ENCODE results near the gene MORN1. TPM values are rescaled to one million over a fixed set of nuclear protein-coding genes. Genes with fewer than 3 reads are reported as not detected.

Gene MORN1
- total and polyA plus RNA-seq, 9 of the 15 experiments (the other 6 are each of a cell fraction or from before 2014, with no cell fraction given) = 0.24 to 9.3 (median 4.2) TPM

- TF ChIP-seq IRF9 (tag; IDR thresholded peaks at IDR 0.05) = no peak
- TF ChIP-seq NCOA6 (IDR thresholded peaks at IDR 0.05) = no peak
- TF ChIP-seq RCOR1 (IDR thresholded peaks at IDR 0.05; ENCODE audit: borderline replicate concordance in 1 of 2, low read depth in 2 of 2, low read length in 2 of 2) = no peak
- no peak for TF ChIP-seq ZNF780A (CRISPR knock-in tag; IDR thresholded peaks at IDR 0.05)
- peak; percentile 47 to 70; a peak in 2 of 4 replicates for TF ChIP-seq FOXK2 (conservative IDR thresholded peaks at IDR 0.05 in 1 of 2, IDR thresholded peaks at IDR 0.05 in 1 of 2; ENCODE audit: low read depth in 2 of 2)
- no peak for TF ChIP-seq BDP1 (IDR thresholded peaks at IDR 0.05; ENCODE audit: insufficient read depth, insufficient read length)
- no peak for TF ChIP-seq BHLHE40 (IDR thresholded peaks at IDR 0.05; ENCODE audit: low read length)
- no peak for TF ChIP-seq CREBBP (IDR thresholded peaks at IDR 0.05; ENCODE audit: low read depth, low read length)
- TF ChIP-seq RAD51 (IDR thresholded peaks at IDR 0.05; ENCODE audit: borderline replicate concordance, low read depth) = peak; percentile 44; the same call in 1 of the 2 replicates
- TF ChIP-seq NR4A1 (CRISPR knock-in tag; IDR thresholded peaks at IDR 0.05) = no peak
- TF ChIP-seq NR4A1 (tag; IDR thresholded peaks at IDR 0.05) = no peak
- TF ChIP-seq SMC3 (conservative IDR thresholded peaks at IDR 0.05; ENCODE audit: insufficient read depth, low read depth, low read length) = peak; percentile 28; the same call in 1 of the 2 replicates
- no peak for TF ChIP-seq POU5F1 (IDR thresholded peaks at IDR 0.05; ENCODE audit: borderline replicate concordance, low read depth, low read length, partially characterized antibody)
- no peak for TF ChIP-seq ZNF766 (CRISPR knock-in tag; conservative IDR thresholded peaks at IDR 0.05)
- no peak for TF ChIP-seq HES1 (IDR thresholded peaks at IDR 0.05; ENCODE audit: low read depth)
- 0 out of 2 replicates have a peak, but pooled peaks have one; percentile 46 for TF ChIP-seq ZBTB43 (CRISPR knock-in tag; IDR thresholded peaks at IDR 0.05)
- TF ChIP-seq CTCF (IDR thresholded peaks at IDR 0.05 in 2 of 3, conservative IDR thresholded peaks at IDR 0.05 in 1 of 3; ENCODE audit: insufficient read depth in 2 of 3, low read depth in 1 of 3, low read length in 3 of 3) = peak; percentile 59 to 63 (median 60)
- no peak for TF ChIP-seq ZNF507 (tag; conservative IDR thresholded peaks at IDR 0.05)
- TF ChIP-seq PCBP1 (IDR thresholded peaks at IDR 0.05; ENCODE audit: low read depth, low read length, poor library complexity, severe bottlenecking) = no peak
- TF ChIP-seq USF1 (CRISPR knock-in tag; IDR thresholded peaks at IDR 0.05) = peak; percentile 81
Observed at GRCh38 chr1:2311184-2312032, 79.9 kb downstream of the MORN1 start (continued).

All from K562 (cell line).